ENCODE data around the gene CAMK2D. TPM values are rescaled to one million over a fixed set of nuclear protein-coding genes. Genes with fewer than 3 reads are reported as not detected.

Gene CAMK2D
- total RNA-seq, 1 donor from 2014 or later = 147 TPM

- Histone ChIP-seq H3K36me3 (ENCODE audit: control insufficient read depth in 3 of 3, insufficient read depth in 3 of 3, low read length in 3 of 3) (peaks cover 7 to 21% (median 10%) of the 10 kb centered on the region in 3 donors), H3K27me3 (ENCODE audit: control insufficient read depth in 3 of 3, insufficient read depth in 3 of 3, low read length in 3 of 3) (no peaks in the 10 kb centered on the region), H3K4me1 (ENCODE audit: control insufficient read depth in 3 of 3, insufficient read depth in 3 of 3, low read length in 3 of 3) (peaks cover 0 to 3% (median 0%) of the 10 kb centered on the region in 3 donors), H3K4me3 (ENCODE audit: low read length in 3 of 3) (no peak overlapping the region), H3K9me3 (ENCODE audit: control insufficient read depth in 3 of 3, low read length in 3 of 3) (no peaks in the 10 kb centered on the region), H3K9ac (ENCODE audit: low read depth in 1 of 3, low read length in 3 of 3) (no peak overlapping the region), H3K27ac (ENCODE audit: low read depth, low read length) (no peak overlapping the region)
Measured at GRCh38 chr4:113457121-113457520, 304.4 kb downstream of the CAMK2D start.

GRCh38 chr4:113455061-113455460 lies 306.5 kb downstream of the CAMK2D start:
- H3K27me3 ChIP-seq (ENCODE audit: control insufficient read depth in 3 of 3, insufficient read depth in 3 of 3, low read length in 3 of 3) = no peaks in the 10 kb centered on the region
- no peaks in the 10 kb centered on the region for H3K9me3 ChIP-seq (ENCODE audit: control insufficient read depth in 3 of 3, low read length in 3 of 3)
- peaks cover 7 to 16% (median 8%) of the 10 kb centered on the region in 3 donors for H3K36me3 ChIP-seq (ENCODE audit: control insufficient read depth in 3 of 3, insufficient read depth in 3 of 3, low read length in 3 of 3)
- H3K4me3 ChIP-seq (ENCODE audit: low read length in 3 of 3) = no peak overlapping the region
- H3K4me1 ChIP-seq (ENCODE audit: control insufficient read depth in 3 of 3, insufficient read depth in 3 of 3, low read length in 3 of 3) = peaks cover 0 to 3% (median 0%) of the 10 kb centered on the region in 3 donors
- no peak overlapping the region for H3K9ac ChIP-seq (ENCODE audit: low read depth in 1 of 3, low read length in 3 of 3)
- H3K27ac ChIP-seq (ENCODE audit: low read depth, low read length) = no peak overlapping the region

GRCh38 chr4:113452868-113453620 lies 308.5 kb downstream of the CAMK2D start:
- no peaks in the 10 kb centered on the region for H3K27me3 ChIP-seq (ENCODE audit: control insufficient read depth in 3 of 3, insufficient read depth in 3 of 3, low read length in 3 of 3)
- no peak overlapping the region for H3K9ac ChIP-seq (ENCODE audit: low read depth in 1 of 3, low read length in 3 of 3)
- no peak overlapping the region for H3K4me3 ChIP-seq (ENCODE audit: low read length in 3 of 3)
- no peaks in the 10 kb centered on the region for H3K9me3 ChIP-seq (ENCODE audit: control insufficient read depth in 3 of 3, low read length in 3 of 3)
- H3K27ac ChIP-seq (ENCODE audit: low read depth, low read length) = no peak overlapping the region
- H3K36me3 ChIP-seq (ENCODE audit: control insufficient read depth in 3 of 3, insufficient read depth in 3 of 3, low read length in 3 of 3) = peaks cover 7 to 14% (median 7%) of the 10 kb centered on the region in 3 donors
- peaks cover 0 to 3% (median 0%) of the 10 kb centered on the region in 3 donors for H3K4me1 ChIP-seq (ENCODE audit: control insufficient read depth in 3 of 3, insufficient read depth in 3 of 3, low read length in 3 of 3)

GRCh38 chr4:113452152-113452551 lies 309.4 kb downstream of the CAMK2D start:
- Histone ChIP-seq H3K27ac (ENCODE audit: low read depth, low read length) (no peak overlapping the region), H3K9ac (ENCODE audit: low read depth in 1 of 3, low read length in 3 of 3) (no peak overlapping the region), H3K36me3 (ENCODE audit: control insufficient read depth in 3 of 3, insufficient read depth in 3 of 3, low read length in 3 of 3) (peaks cover 3 to 9% (median 5%) of the 10 kb centered on the region in 3 donors), H3K4me1 (ENCODE audit: control insufficient read depth in 3 of 3, insufficient read depth in 3 of 3, low read length in 3 of 3) (no peaks in the 10 kb centered on the region), H3K4me3 (ENCODE audit: low read length in 3 of 3) (no peak overlapping the region), H3K27me3 (ENCODE audit: control insufficient read depth in 3 of 3, insufficient read depth in 3 of 3, low read length in 3 of 3) (no peaks in the 10 kb centered on the region), H3K9me3 (ENCODE audit: control insufficient read depth in 3 of 3, low read length in 3 of 3) (no peaks in the 10 kb centered on the region)

- Histone ChIP-seq H3K36me3 (ENCODE audit: control insufficient read depth in 3 of 3, insufficient read depth in 3 of 3, low read length in 3 of 3) (peaks cover 0 to 4% (median 0%) of the 10 kb centered on the region in 3 donors), H3K27ac (ENCODE audit: low read depth, low read length) (no peak overlapping the region), H3K9me3 (ENCODE audit: control insufficient read depth in 3 of 3, low read length in 3 of 3) (no peaks in the 10 kb centered on the region), H3K9ac (ENCODE audit: low read depth in 1 of 3, low read length in 3 of 3) (no peak overlapping the region), H3K27me3 (ENCODE audit: control insufficient read depth in 3 of 3, insufficient read depth in 3 of 3, low read length in 3 of 3) (no peaks in the 10 kb centered on the region), H3K4me1 (ENCODE audit: control insufficient read depth in 3 of 3, insufficient read depth in 3 of 3, low read length in 3 of 3) (peaks cover 0 to 5% (median 2%) of the 10 kb centered on the region in 3 donors), H3K4me3 (ENCODE audit: low read length in 3 of 3) (no peak overlapping the region)
Measured at GRCh38 chr4:113450295-113451080, 311.1 kb downstream of the CAMK2D start.

- Histone ChIP-seq H3K9me3 (ENCODE audit: control insufficient read depth in 3 of 3, low read length in 3 of 3) (no peaks in the 10 kb centered on the region), H3K4me3 (ENCODE audit: low read length in 3 of 3) (no peak overlapping the region), H3K27ac (ENCODE audit: low read depth, low read length) (peak overlapping the region; percentile 26), H3K27me3 (ENCODE audit: control insufficient read depth in 3 of 3, insufficient read depth in 3 of 3, low read length in 3 of 3) (no peaks in the 10 kb centered on the region), H3K36me3 (ENCODE audit: control insufficient read depth in 3 of 3, insufficient read depth in 3 of 3, low read length in 3 of 3) (peaks cover 0 to 4% (median 0%) of the 10 kb centered on the region in 3 donors), H3K4me1 (ENCODE audit: control insufficient read depth in 3 of 3, insufficient read depth in 3 of 3, low read length in 3 of 3) (peaks cover 2 to 10% (median 3%) of the 10 kb centered on the region in 3 donors), H3K9ac (ENCODE audit: low read depth in 1 of 3, low read length in 3 of 3) (no peak overlapping the region)
Measured at GRCh38 chr4:113449410-113449974, 312.0 kb downstream of the CAMK2D start.

GRCh38 chr4:113447769-113448168 lies 313.8 kb downstream of the CAMK2D start:
- H3K36me3 ChIP-seq (ENCODE audit: control insufficient read depth in 3 of 3, insufficient read depth in 3 of 3, low read length in 3 of 3) = no peaks in the 10 kb centered on the region
- peaks cover 2 to 15% (median 7%) of the 10 kb centered on the region in 3 donors for H3K4me1 ChIP-seq (ENCODE audit: control insufficient read depth in 3 of 3, insufficient read depth in 3 of 3, low read length in 3 of 3)
- H3K27ac ChIP-seq (ENCODE audit: low read depth, low read length) = peak overlapping the region; percentile 72
- no peak overlapping the region for H3K9ac ChIP-seq (ENCODE audit: low read depth in 1 of 3, low read length in 3 of 3)
- no peaks in the 10 kb centered on the region for H3K27me3 ChIP-seq (ENCODE audit: control insufficient read depth in 3 of 3, insufficient read depth in 3 of 3, low read length in 3 of 3)
- H3K9me3 ChIP-seq (ENCODE audit: control insufficient read depth in 3 of 3, low read length in 3 of 3) = no peaks in the 10 kb centered on the region
- no peak overlapping the region for H3K4me3 ChIP-seq (ENCODE audit: low read length in 3 of 3)

GRCh38 chr4:113447061-113447460 lies 314.5 kb downstream of the CAMK2D start:
- no peak overlapping the region for H3K4me3 ChIP-seq (ENCODE audit: low read length in 3 of 3)
- H3K9ac ChIP-seq (ENCODE audit: low read depth in 1 of 3, low read length in 3 of 3) = no peak overlapping the region
- H3K4me1 ChIP-seq (ENCODE audit: control insufficient read depth in 3 of 3, insufficient read depth in 3 of 3, low read length in 3 of 3) = peaks cover 2 to 15% (median 7%) of the 10 kb centered on the region in 3 donors

GRCh38 chr4:113446019-113446418 lies 315.5 kb downstream of the CAMK2D start:
- no peaks in the 10 kb centered on the region for H3K27me3 ChIP-seq (ENCODE audit: control insufficient read depth in 3 of 3, insufficient read depth in 3 of 3, low read length in 3 of 3)
- peaks cover 2 to 15% (median 7%) of the 10 kb centered on the region in 3 donors for H3K4me1 ChIP-seq (ENCODE audit: control insufficient read depth in 3 of 3, insufficient read depth in 3 of 3, low read length in 3 of 3)
- H3K27ac ChIP-seq (ENCODE audit: low read depth, low read length) = peak overlapping the region; percentile 72
- no peaks in the 10 kb centered on the region for H3K36me3 ChIP-seq (ENCODE audit: control insufficient read depth in 3 of 3, insufficient read depth in 3 of 3, low read length in 3 of 3)
- no peak overlapping the region for H3K9ac ChIP-seq (ENCODE audit: low read depth in 1 of 3, low read length in 3 of 3)
- no peak overlapping the region for H3K4me3 ChIP-seq (ENCODE audit: low read length in 3 of 3)
- no peaks in the 10 kb centered on the region for H3K9me3 ChIP-seq (ENCODE audit: control insufficient read depth in 3 of 3, low read length in 3 of 3)

More at GRCh38 chr4:113447061-113447460, 314.5 kb downstream of the CAMK2D start:
- Histone ChIP-seq H3K27me3 (ENCODE audit: control insufficient read depth in 3 of 3, insufficient read depth in 3 of 3, low read length in 3 of 3) (no peaks in the 10 kb centered on the region), H3K9me3 (ENCODE audit: control insufficient read depth in 3 of 3, low read length in 3 of 3) (no peaks in the 10 kb centered on the region), H3K36me3 (ENCODE audit: control insufficient read depth in 3 of 3, insufficient read depth in 3 of 3, low read length in 3 of 3) (no peaks in the 10 kb centered on the region), H3K27ac (ENCODE audit: low read depth, low read length) (peak overlapping the region; percentile 72)
